Smooth muscle cell of the umbilical artery (primary cell): ENCODE data around the gene FBXO2. TPM values are rescaled to one million over a fixed set of nuclear protein-coding genes. Genes with fewer than 3 reads are reported as not detected.

ENCODE experiments used
- total RNA-seq: library from RNA; depleted of rRNA; stranded (reverse); fragments of >200 nt; gene quantifications from 2 replicates; pipeline ENCODE4 v1.2.3, GENCODE V29; 2014

FBXO2 gene
- 1.6 and 3.6 TPM in 2 replicates for total RNA-seq

GRCh38 chr1:11654137-11654938, at the start of gene FBXO2, which contains the start of gene FBXO44:
TSS of gene FBXO2 (minus strand) at chr1:11654429. CDS start at chr1:11654340, 89 bp downstream.
TSS of gene FBXO44 (plus strand) at chr1:11654877. CDS start at chr1:11655836, 959 bp downstream.

GRCh38 chr1:11691302-11691914, 37.2 kb upstream of the FBXO2 start, which contains the start of gene DRAXIN:
TSS of gene DRAXIN (plus strand) at chr1:11691710. CDS start at chr1:11706259, 14,549 bp downstream.

GRCh38 chr1:11681071-11681771, 27.0 kb upstream of the FBXO2 start, which contains the start of gene MAD2L2:
TSS of gene MAD2L2 (minus strand) at chr1:11681148. CDS start at chr1:11680601, 547 bp downstream.

Other genes starting within 250 kb of the FBXO2 start
- under 0.01 TPM in 2 replicates for gene DISP3, start 175.3 kb downstream of the FBXO2 start, total RNA-seq
- gene FBXO44, start 448 bp upstream of the FBXO2 start, total RNA-seq = 7.1 and 12.2 TPM in 2 replicates
- 3.3 and 5.9 TPM in 2 replicates for gene FBXO6, start 9.8 kb upstream of the FBXO2 start, total RNA-seq
- gene MAD2L2, start 26.7 kb upstream of the FBXO2 start, total RNA-seq = 26.7 and 38.0 TPM in 2 replicates
- under 0.01 and 1.2 TPM in 2 replicates for gene DRAXIN, start 37.3 kb upstream of the FBXO2 start, total RNA-seq
- 37.6 and 58.2 TPM in 2 replicates for gene AGTRAP, start 81.7 kb upstream of the FBXO2 start, total RNA-seq
- not detected in 2 replicates for gene C1orf167, start 107.8 kb upstream of the FBXO2 start, total RNA-seq
- 19.6 and 22.3 TPM in 2 replicates for gene MTHFR, start 151.5 kb upstream of the FBXO2 start, total RNA-seq
- 11.0 and 16.0 TPM in 2 replicates for gene CLCN6, start 151.8 kb upstream of the FBXO2 start, total RNA-seq
- not detected in 2 replicates for gene NPPA, start 193.4 kb upstream of the FBXO2 start, total RNA-seq
- 12.8 and 19.7 TPM in 2 replicates for gene NPPB, start 204.5 kb upstream of the FBXO2 start, total RNA-seq